WTC11 (cell line): ENCODE measurements around the gene MYPN. TPM values are rescaled to one million over a fixed set of nuclear protein-coding genes. Genes with fewer than 3 reads are reported as not detected.

Source experiments
- ATAC-seq: fragments of 200-7000 bp; cut with Tn5 transposase; 2 replicates; pipeline ENCODE4 v1.10.0; 2021; ENCODE audit warnings: mild to moderate bottlenecking, moderate library complexity
- CTCF ChIA-PET: fragments of 300-600 bp; sonication (Branson Sonifier 250); formaldehyde crosslinking; loops from one replicate; lab custom pipeline; 2021; ENCODE audit warnings: antibody characterized with exemption; lab: Charles Lee
- POLR2A ChIA-PET: fragments of 350-600 bp; sonication (Branson Sonifier 250); formaldehyde crosslinking; loops from one replicate; lab custom pipeline; 2021; ENCODE audit warnings: antibody characterized with exemption; lab: Charles Lee
- DNase-seq: peaks from one replicate; pipeline ENCODE4 v3.0.0; 2021; ENCODE audit warnings: low spot score
- H3K27ac Mint-ChIP-seq: 2 replicates; pipeline ENCODE4 v1.8.0; 2021; ENCODE audit warnings: mixed read lengths
- H3K27me3 Mint-ChIP-seq: 2 replicates; pipeline ENCODE4 v1.8.0; 2021; ENCODE audit warnings: low read depth, mild to moderate bottlenecking, moderate library complexity, mixed read lengths
- H3K36me3 Mint-ChIP-seq: 2 replicates; pipeline ENCODE4 v1.8.0; 2021; ENCODE audit warnings: mixed read lengths
- H3K4me1 Mint-ChIP-seq: 2 replicates; pipeline ENCODE4 v1.8.0; 2022; ENCODE audit warnings: mixed read lengths
- H3K4me3 Mint-ChIP-seq: 2 replicates; pipeline ENCODE4 v1.8.0; 2021; ENCODE audit warnings: mild to moderate bottlenecking, moderate library complexity, mixed read lengths
- H3K9me3 Mint-ChIP-seq: 2 replicates; pipeline ENCODE4 v1.8.0; 2021; ENCODE audit warnings: mixed read lengths
- E2F4 ChIP-seq: sonication (generic); formaldehyde crosslinking; IDR thresholded peaks from 2 replicates; pipeline ENCODE4 v1.8.1; 2022; ENCODE audit warnings: low read depth, mild to moderate bottlenecking, moderate library complexity, missing genetic modification reagents, borderline replicate concordance
- ETV6 ChIP-seq: sonication (generic); formaldehyde crosslinking; IDR thresholded peaks from 2 replicates; pipeline ENCODE4 v1.8.1; 2022; ENCODE audit warnings: mild to moderate bottlenecking, missing genetic modification reagents
- FOXP4 ChIP-seq: sonication (generic); formaldehyde crosslinking; IDR thresholded peaks from 2 replicates; pipeline ENCODE4 v1.8.0; 2022; ENCODE audit warnings: mild to moderate bottlenecking, missing genetic modification reagents
- GABPB1 ChIP-seq: sonication (generic); formaldehyde crosslinking; IDR thresholded peaks from 2 replicates; pipeline ENCODE4 v1.8.1; 2023; ENCODE audit warnings: mild to moderate bottlenecking, missing genetic modification reagents
- GRHL2 ChIP-seq: fragments of 250-450 bp; sonication (Bioruptor Pico); IDR thresholded peaks from 2 replicates; pipeline ENCODE4 v1.8.0; 2022; ENCODE audit warnings: mild to moderate bottlenecking, moderate library complexity; ENCODE audit not compliant: insufficient replicate concordance, severe bottlenecking
- NR2C2 ChIP-seq: sonication (generic); formaldehyde crosslinking; IDR thresholded peaks from 2 replicates; pipeline ENCODE4 v1.8.0; 2022; ENCODE audit warnings: mild to moderate bottlenecking, missing genetic modification reagents
- ZBTB21 ChIP-seq: sonication (generic); formaldehyde crosslinking; IDR thresholded peaks from 2 replicates; pipeline ENCODE4 v1.8.1; 2023; ENCODE audit warnings: mild to moderate bottlenecking, missing genetic modification reagents, borderline replicate concordance
- ZNF138 ChIP-seq: sonication (generic); formaldehyde crosslinking; conservative IDR thresholded peaks from 2 replicates; pipeline ENCODE4 v1.8.1; 2022; ENCODE audit warnings: mild to moderate bottlenecking, moderate library complexity, missing genetic modification reagents
- ZNF423 ChIP-seq: fragments of 250-450 bp; sonication (Bioruptor Pico); IDR thresholded peaks from 2 replicates; pipeline ENCODE4 v2.1.2; 2022; ENCODE audit warnings: mild to moderate bottlenecking, moderate library complexity
- ZNF425 ChIP-seq: fragments of 250-450 bp; sonication (Bioruptor Pico); conservative IDR thresholded peaks from 2 replicates; pipeline ENCODE4 v1.9.0; 2021; ENCODE audit warnings: mild to moderate bottlenecking
- total RNA-seq: library from RNA; stranded (reverse); gene quantifications from 3 replicates; pipeline ENCODE4 v1.2.3, GENCODE V29; 2021
- TF ChIP-seq, protein P1 (sequence below): sonication (generic); formaldehyde crosslinking; IDR thresholded peaks from 2 replicates; pipeline ENCODE4 v1.8.0; 2022; ENCODE audit warnings: mild to moderate bottlenecking, missing genetic modification reagents
- TF ChIP-seq, protein P2 (sequence below): sonication (generic); formaldehyde crosslinking; IDR thresholded peaks from 2 replicates; pipeline ENCODE4 v1.8.1; 2022; ENCODE audit warnings: low read depth, missing genetic modification reagents, borderline replicate concordance

The MYPN gene
- total RNA-seq, 1 experiment from 2014 or later: not detected

DNA sequence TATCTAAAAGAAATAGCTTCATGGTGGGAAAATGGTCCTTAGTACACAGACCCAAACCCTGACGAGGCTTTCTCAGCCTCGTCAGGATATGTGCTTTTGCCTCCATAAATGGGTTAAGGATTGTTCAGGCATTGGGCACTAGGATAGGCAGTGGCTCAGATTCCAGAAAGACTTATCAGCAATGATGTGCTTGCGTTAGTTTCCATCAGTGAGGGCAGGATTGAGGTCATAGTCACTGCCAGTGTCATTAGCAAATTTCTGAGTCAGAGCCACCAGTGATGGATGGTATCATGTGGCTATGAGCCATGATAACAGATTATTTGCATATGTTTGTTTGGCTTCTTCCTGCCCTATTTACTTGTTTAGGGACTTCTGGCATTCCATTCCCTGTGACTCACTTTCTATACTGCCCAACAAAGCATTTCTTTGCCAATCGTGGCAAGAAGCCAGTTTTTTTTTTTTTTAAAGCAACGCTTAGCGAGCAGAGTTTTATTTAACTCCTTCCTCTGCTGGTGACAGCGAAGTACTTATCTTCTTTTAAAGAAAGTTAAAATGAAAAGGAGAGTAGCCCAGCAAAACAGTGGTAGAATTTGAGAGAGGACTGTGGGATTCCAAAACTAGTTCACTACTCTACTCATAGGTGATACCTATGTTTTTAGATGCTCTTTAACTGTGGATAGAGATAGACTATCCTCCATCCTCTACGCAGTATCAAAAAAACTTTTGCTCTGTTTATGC, 44.4 kb downstream of the MYPN start:
- ATAC-seq (peak; percentile 91), DNase-seq (no peak)
- CTCF ChIA-PET: interaction anchor here (1.0 to 4.9 kb wide), 3 partner anchors 59 to 365 kb away, joined by 3 to 25 read pairs (median 3); no protein-coding TSS in a partner anchor

GRCh38 chr10:68154211-68154497, 44.9 kb downstream of the MYPN start:
- Mint-ChIP-seq H3K27ac (peak overlapping the region; percentile 95), H3K27me3 (no peaks in the 10 kb centered on the region), H3K9me3 (no peaks in the 10 kb centered on the region), H3K4me3 (peak overlapping the region; percentile 27), H3K36me3 (no peaks in the 10 kb centered on the region), H3K4me1 (peaks cover 49% of the 10 kb centered on the region)
- CTCF ChIA-PET: interaction anchor here (1.2 to 5.1 kb wide), 3 partner anchors 59 to 366 kb away, joined by 3 to 40 read pairs (median 25); no protein-coding TSS in a partner anchor
- POLR2A ChIA-PET: interaction anchor here (0.6 to 1.0 kb wide), 2 partner anchors 74 to 178 kb away, joined by 3 to 5 read pairs; partner anchors contain the start of gene HNRNPH3
- TF ChIP-seq E2F4: no peak
- TF ChIP-seq, protein P1, sequence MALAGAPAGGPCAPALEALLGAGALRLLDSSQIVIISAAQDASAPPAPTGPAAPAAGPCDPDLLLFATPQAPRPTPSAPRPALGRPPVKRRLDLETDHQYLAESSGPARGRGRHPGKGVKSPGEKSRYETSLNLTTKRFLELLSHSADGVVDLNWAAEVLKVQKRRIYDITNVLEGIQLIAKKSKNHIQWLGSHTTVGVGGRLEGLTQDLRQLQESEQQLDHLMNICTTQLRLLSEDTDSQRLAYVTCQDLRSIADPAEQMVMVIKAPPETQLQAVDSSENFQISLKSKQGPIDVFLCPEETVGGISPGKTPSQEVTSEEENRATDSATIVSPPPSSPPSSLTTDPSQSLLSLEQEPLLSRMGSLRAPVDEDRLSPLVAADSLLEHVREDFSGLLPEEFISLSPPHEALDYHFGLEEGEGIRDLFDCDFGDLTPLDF: no peak
- TF ChIP-seq, protein P2, sequence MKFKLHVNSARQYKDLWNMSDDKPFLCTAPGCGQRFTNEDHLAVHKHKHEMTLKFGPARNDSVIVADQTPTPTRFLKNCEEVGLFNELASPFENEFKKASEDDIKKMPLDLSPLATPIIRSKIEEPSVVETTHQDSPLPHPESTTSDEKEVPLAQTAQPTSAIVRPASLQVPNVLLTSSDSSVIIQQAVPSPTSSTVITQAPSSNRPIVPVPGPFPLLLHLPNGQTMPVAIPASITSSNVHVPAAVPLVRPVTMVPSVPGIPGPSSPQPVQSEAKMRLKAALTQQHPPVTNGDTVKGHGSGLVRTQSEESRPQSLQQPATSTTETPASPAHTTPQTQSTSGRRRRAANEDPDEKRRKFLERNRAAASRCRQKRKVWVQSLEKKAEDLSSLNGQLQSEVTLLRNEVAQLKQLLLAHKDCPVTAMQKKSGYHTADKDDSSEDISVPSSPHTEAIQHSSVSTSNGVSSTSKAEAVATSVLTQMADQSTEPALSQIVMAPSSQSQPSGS (CRISPR knock-in tag): no peak
- TF ChIP-seq ZNF138: no peak
- no peak for TF ChIP-seq ZBTB21 (CRISPR knock-in tag)
- DNase-seq (no peak), ATAC-seq (peak; percentile 49)

More for the DNA sequence above, 44.4 kb downstream of the MYPN start:
- Mint-ChIP-seq H3K27me3 (no peaks in the 10 kb centered on the region), H3K9me3 (no peaks in the 10 kb centered on the region), H3K4me1 (peaks cover 49% of the 10 kb centered on the region), H3K27ac (peak overlapping the region; percentile 95), H3K4me3 (peak overlapping the region; percentile 27), H3K36me3 (no peaks in the 10 kb centered on the region)
- POLR2A ChIA-PET: interaction anchor here (1.0 kb wide), 1 partner anchor 178 kb away, joined by 5 read pairs; the partner anchor contains the start of gene HNRNPH3
- TF ChIP-seq ZNF425 (no peak), NR2C2 (CRISPR knock-in tag) (no peak), GRHL2 (no peak), ETV6 (CRISPR knock-in tag) (0 out of 2 replicates have a peak, but pooled peaks have one; percentile 20), GABPB1 (CRISPR knock-in tag) (peak; percentile 52), ZNF423 (CRISPR knock-in tag) (no peak), FOXP4 (CRISPR knock-in tag) (peak; percentile 67; the same call in 1 of the 2 replicates)
